HG02973 (cell line): ENCODE measurements around the gene NSFL1C.

ENCODE experiments used
- ATAC-seq: cut with Tn5 transposase; IDR thresholded peaks from one replicate; pipeline ENCODE4 v1.9.1; 2021; ENCODE audit warnings: moderate library complexity; ENCODE audit not compliant: unreplicated experiment

The NSFL1C gene

DNA sequence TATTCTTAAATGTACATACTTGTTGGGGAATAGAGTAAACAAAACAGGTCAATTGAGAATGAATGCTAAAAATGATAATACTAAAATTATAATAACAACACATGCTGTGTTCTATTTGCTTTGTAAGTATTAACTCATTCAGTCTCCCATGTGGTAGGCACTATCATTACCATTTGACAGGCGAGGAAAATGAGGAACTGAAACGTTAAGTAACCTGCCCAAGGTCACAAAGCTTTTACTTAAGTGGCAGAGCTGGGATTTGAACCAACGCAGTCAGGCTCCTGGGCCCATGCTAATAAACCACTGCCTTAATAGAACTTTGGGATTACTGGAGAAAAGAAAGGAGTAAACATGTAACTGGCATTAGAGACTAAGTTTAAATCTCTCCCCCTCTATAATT, 3.8 kb downstream of the NSFL1C start:
- no peak for ATAC-seq

GRCh38 chr20:1462001-1462400, 4.6 kb downstream of the NSFL1C start:
- ATAC-seq, result no peak

- ATAC-seq, result no peak
Observed at GRCh38 chr20:1460275-1460674, 6.4 kb downstream of the NSFL1C start.

- no peak for ATAC-seq
Observed at GRCh38 chr20:1457992-1458391, 8.7 kb downstream of the NSFL1C start.

GRCh38 chr20:1456300-1456699, 10.3 kb downstream of the NSFL1C start:
- no peak for ATAC-seq

- ATAC-seq, result no peak
Observed at GRCh38 chr20:1450926-1451491, 15.6 kb downstream of the NSFL1C start.

DNA sequence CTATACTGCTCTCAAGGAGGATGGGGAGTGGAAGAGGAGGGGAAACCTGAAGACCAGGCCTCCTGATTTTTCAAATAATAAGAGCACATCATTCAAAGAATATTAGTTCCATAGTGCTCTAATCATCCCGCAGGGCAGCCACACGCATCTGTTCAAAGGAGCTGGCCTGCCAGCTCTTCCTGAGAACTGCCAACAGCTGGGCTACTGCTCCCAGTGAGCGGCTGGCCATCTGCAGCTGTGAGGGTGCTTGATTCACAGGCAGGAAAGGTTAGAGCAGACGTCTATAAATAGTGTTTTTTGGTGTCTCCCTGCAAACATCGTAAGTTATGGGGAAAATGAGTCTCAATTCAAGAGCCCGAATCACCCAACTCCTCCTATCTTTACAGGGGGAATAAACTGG, 17.3 kb downstream of the NSFL1C start:
- no peak for ATAC-seq

- ATAC-seq, result no peak
Observed at GRCh38 chr20:1448081-1448620, 18.5 kb downstream of the NSFL1C start.

DNA sequence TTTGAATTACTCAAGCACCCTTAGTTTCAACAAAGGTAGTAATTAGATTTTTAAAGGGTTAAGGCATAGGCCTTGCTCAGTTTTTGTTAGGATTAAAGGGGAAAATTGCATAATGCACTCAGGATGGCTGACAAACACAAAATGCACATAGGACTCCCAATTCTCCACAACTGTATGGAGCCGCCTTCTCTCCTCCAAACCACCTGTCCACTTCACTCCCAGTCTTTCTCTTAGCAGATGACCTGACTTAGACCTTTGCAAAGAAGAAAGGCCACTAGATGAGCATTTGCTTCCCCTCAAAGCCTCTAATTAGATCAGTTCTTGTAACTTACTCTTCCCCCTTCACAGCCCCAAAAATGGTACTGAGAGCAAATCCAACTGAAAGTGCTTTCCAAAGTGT, 20.1 kb downstream of the NSFL1C start:
- no peak for ATAC-seq

DNA sequence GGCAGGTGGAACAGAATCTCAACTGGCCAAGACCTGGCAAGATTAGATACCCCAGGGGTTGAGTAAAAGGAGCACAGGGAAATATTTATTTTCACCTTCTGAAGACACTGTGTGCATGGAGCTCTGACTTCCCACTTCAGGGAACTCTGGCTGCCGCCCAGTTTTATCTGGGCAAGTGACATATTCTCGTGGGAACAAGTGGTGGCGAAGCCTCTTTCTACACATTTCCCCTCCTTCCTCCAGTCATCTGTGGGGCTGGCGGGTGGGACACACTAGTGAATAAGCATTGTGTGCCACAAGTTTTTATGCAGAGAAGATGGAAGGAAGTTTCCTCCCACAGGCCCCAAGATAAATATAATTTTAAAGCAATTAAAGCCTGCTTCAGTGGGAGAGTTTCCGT, 23.6 kb downstream of the NSFL1C start:
- ATAC-seq, result no peak

DNA sequence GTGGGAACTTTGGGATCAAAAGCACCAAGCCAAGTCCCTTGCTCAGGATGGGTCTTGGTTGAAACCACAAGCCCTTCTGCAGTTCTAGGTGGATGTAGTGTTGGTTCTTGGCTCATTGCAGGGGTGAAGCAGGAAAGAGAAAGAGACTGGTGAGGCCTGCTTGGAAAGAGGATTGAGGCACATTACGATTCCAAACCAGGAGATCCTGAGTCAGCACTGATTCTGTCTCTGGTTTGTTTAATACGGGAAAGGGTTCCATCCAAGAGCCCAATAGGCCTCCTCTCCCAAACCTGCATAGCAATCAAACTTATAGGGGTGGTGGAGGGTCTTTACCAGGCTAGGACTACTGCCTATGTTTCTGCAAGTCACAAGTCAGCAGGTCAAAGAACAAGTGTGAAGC, 24.3 kb downstream of the NSFL1C start:
- no peak for ATAC-seq

DNA sequence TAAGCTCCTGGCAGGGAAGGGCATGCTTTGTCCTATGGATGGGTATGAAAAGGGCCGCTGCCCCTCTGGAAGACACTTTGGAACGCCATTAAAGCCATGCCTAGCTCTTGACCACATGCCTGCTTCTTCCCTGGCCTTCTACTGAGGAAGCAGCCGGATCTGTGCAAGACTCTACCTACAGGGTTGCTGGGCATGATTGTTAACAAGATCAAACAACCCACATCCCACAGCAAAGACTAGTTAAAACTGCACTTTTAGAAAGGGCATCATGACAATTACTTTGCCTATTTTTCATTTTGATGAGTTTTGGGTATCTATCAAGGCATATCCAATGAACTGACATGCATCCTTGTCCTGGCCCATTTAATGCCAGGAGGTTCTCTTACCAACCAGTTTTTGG, 25.5 kb downstream of the NSFL1C start:
- ATAC-seq, result no peak

DNA sequence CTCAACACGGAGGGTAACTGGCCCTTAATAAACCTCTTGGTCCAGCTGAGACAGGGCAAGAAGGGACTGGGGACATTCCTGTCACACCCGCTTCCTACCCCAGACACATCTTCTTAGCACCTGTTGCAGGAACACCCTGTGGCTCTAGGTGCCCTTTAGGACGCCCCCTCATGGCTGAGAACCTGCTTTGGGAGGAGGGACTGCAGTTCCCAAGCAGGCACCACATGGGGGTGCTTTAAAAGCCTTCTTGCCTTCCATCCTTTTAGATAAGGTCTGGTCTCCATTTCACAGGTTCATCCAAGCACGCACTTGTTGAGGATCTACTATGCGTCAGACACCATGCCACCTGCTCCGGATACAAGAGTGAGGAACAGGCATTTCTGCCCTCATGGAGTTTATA, 26.6 kb downstream of the NSFL1C start:
- no peak for ATAC-seq

GRCh38 chr20:1438361-1438760, 28.3 kb downstream of the NSFL1C start:
- no peak for ATAC-seq

GRCh38 chr20:1437235-1437904, 29.3 kb downstream of the NSFL1C start:
- no peak for ATAC-seq

- ATAC-seq, result no peak
Observed at GRCh38 chr20:1436263-1436662, 30.4 kb downstream of the NSFL1C start.

- ATAC-seq, result no peak
Observed at GRCh38 chr20:1435337-1435699, 31.3 kb downstream of the NSFL1C start.

- peak; percentile 94 for ATAC-seq
Observed at GRCh38 chr20:1434571-1435336, 31.9 kb downstream of the NSFL1C start.

DNA sequence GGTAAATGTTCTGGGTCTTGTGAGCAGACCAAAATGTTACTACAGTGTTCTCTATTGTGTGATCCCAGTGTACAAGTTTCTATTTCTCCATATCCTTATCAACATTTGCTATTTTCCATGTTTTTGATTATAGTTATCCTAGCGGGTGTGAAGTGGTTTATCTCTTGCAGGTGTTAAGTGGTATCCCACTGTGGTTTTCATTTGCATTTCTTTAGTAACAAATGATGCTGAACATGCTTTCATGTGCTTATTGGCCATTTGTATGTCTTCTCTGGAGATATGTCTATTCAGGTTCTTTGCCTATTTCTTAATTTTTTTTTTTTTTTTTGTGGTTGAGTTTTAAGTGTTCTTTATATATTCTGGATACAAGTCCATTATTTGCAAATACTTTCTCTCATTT, 35.5 kb downstream of the NSFL1C start:
- ATAC-seq, result no peak

GRCh38 chr20:1430004-1430451, 36.6 kb downstream of the NSFL1C start:
- ATAC-seq, result no peak

DNA sequence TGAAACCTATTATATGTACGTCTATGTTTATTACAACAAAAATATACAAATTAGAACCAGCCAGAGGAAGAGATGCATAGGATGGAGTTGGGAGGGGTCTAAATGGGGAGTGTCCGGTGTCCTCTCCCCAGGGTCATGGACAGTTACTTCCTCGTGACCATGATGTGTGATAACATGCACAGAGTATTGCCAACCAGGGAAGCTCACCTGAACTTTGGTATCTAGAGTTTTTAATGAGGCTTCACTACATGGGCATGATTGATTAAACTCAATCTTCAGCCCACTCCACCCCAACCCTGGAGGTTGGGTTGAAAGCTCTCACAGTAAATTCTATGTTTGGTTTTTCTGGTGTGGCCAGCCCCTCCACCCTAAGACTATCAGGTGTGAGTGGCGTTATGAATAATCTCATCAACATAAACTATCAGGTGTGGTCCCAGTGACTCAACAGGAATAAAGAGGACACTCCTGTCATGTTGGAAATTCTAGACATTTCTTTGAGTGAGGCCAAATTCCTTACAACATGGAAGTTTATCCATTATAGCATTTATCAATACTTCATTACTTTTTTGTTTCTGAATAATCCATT, 37.4 kb downstream of the NSFL1C start:
- ATAC-seq, result no peak
